Activated effector memory CD4-positive, alpha-beta T cell treated with anti-CD3 and anti-CD28 coated beads, Interleukin-2, amount 50 U/mL, for 16 hours (primary cell): ENCODE measurements around the gene SF3A2.
A peak's percentile ranks its signal among the peaks of the same experiment; 100 is the strongest.

ENCODE experiments used
- DNase-seq: peaks from one replicate; pipeline ENCODE4 v3.0.0-alpha.2; 2020

The SF3A2 gene

GRCh38 chr19:2207991-2208860 is 28.4 kb upstream of the SF3A2 start:
- no peak for DNase-seq

- DNase-seq, result no peak
Observed at GRCh38 chr19:2208975-2209374, 27.6 kb upstream of the SF3A2 start.

GRCh38 chr19:2209408-2209807 is 27.2 kb upstream of the SF3A2 start:
- no peak for DNase-seq

GRCh38 chr19:2210206-2210605 is 26.4 kb upstream of the SF3A2 start:
- no peak for DNase-seq

GRCh38 chr19:2210987-2211740 is 25.5 kb upstream of the SF3A2 start:
- no peak for DNase-seq

- no peak for DNase-seq
Observed at GRCh38 chr19:2212861-2213711, 23.5 kb upstream of the SF3A2 start.

GRCh38 chr19:2213799-2214198 is 22.8 kb upstream of the SF3A2 start:
- DNase-seq, result no peak

GRCh38 chr19:2214251-2214650 is 22.4 kb upstream of the SF3A2 start:
- DNase-seq, result no peak

- peak; percentile 76 for DNase-seq
Observed at GRCh38 chr19:2215281-2215751, 21.3 kb upstream of the SF3A2 start.

GRCh38 chr19:2216361-2217225 is 20.0 kb upstream of the SF3A2 start:
- no peak for DNase-seq

- no peak for DNase-seq
Observed at GRCh38 chr19:2217591-2217990, 19.0 kb upstream of the SF3A2 start.

- no peak for DNase-seq
Observed at GRCh38 chr19:2219726-2220125, 16.9 kb upstream of the SF3A2 start.

- no peak for DNase-seq
Observed at GRCh38 chr19:2221250-2221831, 15.3 kb upstream of the SF3A2 start.

- no peak for DNase-seq
Observed at GRCh38 chr19:2221918-2222317, 14.7 kb upstream of the SF3A2 start.

- no peak for DNase-seq
Observed at GRCh38 chr19:2223391-2223790, 13.2 kb upstream of the SF3A2 start.

- no peak for DNase-seq
Observed at GRCh38 chr19:2223959-2224358, 12.7 kb upstream of the SF3A2 start.

- DNase-seq, result no peak
Observed at GRCh38 chr19:2224754-2225349, 11.8 kb upstream of the SF3A2 start.

GRCh38 chr19:2225415-2226050 is 11.1 kb upstream of the SF3A2 start:
- DNase-seq, result no peak

GRCh38 chr19:2226051-2226839 is 10.4 kb upstream of the SF3A2 start:
- no peak for DNase-seq

- no peak for DNase-seq
Observed at GRCh38 chr19:2226840-2227360, 9.7 kb upstream of the SF3A2 start.
